GDM1 (cell line): Measurements from ENCODE around the gene HSPB8.
"Not testable (repeated sequence)": the region's sequence is repeated elsewhere in the genome, so short reads cannot be mapped to it uniquely, and the experiment has no call there.

Experiments
- DNase-seq: peaks from one replicate; lab custom pipeline; 2025; lab: John Stamatoyannopoulos, UW

Gene HSPB8

GRCh38 chr12:119206348-119207062 lies 27.8 kb downstream of the HSPB8 start:
- no peak for DNase-seq

- no peak for DNase-seq
Observed at GRCh38 chr12:119207063-119207560, 28.4 kb downstream of the HSPB8 start.

DNA sequence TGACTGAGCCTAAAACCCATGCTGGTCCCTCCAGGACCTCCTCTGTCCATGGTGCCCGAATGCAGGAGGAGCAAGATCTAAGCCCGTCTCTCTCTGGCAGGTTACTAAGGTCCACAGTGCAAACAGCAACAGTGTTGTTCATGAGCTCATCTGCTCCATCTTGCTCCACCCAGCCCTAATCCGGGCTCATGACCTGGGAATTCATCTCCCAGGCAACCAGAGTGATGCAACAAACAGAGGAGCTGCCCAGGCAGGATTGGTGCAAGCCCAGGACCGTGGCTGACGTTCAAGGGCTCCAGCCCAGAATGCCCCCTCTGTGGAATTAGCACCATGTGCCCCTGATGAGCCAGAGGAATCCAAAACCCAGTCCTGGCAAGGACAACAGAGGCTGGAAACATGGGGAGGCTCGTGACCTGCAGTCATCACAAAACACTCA lies 29.9 kb downstream of the HSPB8 start:
- no peak for DNase-seq

GRCh38 chr12:119211884-119212283 lies 33.2 kb downstream of the HSPB8 start:
- no peak for DNase-seq

- no peak for DNase-seq
Observed at GRCh38 chr12:119216084-119216483, 37.4 kb downstream of the HSPB8 start.

DNA sequence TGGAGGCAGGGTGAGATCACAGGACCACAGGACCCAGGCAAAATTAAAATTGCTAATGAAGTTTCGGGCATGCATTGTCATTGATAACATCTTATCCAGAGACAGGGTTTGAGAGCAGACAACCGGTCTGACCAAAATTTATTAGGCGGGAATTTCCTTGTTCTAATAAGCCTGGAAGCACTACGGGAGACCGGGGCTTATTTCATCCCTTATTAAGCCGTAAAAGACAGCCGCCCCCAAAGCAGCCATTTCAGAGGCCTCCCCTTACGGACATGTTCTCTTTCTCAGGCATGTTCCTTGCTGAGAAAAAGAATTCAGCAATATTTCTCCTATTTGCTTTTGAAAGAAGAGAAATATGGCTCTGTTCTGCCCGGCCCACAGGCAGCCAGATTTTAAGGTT lies 40.1 kb downstream of the HSPB8 start:
- not testable (repeated sequence) for DNase-seq

DNA sequence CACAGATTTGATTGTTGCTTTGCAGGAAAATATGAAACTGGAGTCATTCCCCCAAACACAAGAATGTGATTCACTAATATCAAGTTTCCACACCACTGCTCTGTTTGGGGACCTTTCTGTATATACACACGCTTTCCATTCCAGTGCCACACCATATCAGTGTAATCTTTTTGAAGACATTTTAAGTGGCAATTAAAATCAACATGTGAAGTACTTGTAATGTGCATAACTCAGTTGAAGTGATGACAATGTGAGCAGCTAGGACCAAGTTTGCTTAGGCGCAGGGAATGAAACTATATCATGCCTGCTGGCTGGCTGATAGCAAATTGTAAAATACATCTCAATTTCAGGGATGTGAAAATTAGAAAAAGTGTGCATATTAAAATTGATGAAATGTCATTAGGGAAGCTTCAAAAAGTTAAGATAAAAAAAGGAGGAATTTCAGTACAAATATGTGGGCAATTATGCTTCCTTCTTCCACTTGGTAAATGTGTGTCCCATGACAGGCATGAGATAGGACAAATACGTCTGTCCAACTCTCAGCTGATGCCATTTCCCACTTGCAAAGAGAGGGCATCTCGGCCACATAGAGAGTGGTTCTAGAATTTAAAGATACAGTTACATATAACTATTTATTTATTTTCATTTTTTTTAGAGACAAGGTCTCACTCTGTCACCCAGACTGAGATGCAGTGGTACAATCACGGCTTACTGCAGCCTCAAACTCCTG lies 43.7 kb downstream of the HSPB8 start:
- no peak for DNase-seq

- no peak for DNase-seq
Observed at GRCh38 chr12:119225454-119225853, 46.7 kb downstream of the HSPB8 start.

DNA sequence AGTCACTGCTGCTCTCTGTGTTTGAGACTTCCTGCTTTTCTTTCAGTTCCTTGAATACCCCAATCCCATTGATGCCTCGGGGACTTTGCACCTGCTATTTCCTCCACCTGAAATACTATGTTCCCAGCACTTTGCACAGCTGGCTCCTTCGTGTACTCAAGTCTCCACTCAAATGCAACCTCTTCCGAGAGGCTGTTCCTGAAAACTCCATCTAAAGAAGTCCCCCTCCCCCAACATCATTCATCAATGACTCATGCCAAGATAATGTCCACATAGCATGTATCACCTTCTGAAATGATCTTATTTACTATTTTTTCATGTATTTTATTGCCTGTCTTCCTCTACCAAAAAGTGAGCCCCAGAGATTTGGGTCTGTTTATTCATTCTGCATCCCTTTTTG lies 48.6 kb downstream of the HSPB8 start:
- DNase-seq = no peak

DNA sequence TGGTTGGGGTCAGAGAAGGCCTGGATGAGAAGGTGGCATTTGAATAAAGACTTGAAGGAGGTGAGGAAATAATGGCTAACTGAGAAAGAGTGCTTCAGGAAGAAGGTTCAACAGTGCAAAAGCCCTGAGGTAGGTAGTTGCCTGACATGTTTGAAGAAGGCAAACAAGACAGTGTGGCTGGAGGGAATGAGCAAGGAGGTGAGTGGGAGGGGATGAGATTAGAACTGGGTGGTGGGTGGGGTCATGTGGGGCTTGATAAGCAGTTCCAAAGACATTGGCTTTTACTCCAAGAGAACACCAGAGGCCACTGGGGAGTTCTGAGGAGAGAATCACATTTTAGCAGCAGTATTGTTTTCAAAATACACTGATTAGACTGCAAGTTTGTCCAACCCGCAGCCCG lies 50.5 kb downstream of the HSPB8 start:
- DNase-seq = no peak

DNA sequence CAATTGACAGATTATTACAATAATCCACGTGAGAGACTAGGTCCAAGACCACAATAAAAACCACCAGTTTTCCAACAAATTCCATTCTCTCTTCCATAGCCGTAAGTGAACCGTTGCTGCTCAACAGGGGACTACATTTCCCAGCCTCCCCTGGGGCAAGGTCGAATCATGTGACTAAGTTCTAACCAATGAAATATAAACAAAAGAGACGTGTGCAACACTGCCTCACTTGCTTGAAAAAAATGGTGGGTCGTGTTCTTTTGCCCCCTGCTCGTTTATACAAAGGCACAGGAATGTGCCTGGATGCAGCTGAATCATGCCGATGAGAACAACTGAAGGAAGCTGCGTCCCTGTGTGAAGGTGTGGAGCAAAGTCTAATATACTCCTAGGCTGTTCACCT lies 51.1 kb downstream of the HSPB8 start:
- DNase-seq = no peak

DNA sequence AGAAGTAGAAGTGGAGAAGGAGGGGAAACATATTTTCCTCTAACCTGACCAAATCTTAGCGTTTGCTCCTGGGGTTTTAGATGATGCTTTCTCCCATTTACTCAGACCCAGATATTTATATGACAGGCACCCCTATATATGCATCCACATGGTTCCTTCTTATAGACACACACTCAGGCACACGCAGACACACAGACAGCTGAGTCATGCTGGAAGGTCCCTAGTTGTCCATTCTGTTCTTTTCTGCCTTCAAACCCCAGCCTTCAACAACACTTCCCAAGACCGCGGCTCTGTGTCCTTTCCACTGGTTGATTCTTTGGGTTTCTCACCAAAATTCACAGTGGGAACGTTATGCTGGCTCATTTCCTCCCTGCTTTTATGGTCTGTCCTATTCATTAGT lies 52.1 kb downstream of the HSPB8 start:
- DNase-seq = no peak

DNA sequence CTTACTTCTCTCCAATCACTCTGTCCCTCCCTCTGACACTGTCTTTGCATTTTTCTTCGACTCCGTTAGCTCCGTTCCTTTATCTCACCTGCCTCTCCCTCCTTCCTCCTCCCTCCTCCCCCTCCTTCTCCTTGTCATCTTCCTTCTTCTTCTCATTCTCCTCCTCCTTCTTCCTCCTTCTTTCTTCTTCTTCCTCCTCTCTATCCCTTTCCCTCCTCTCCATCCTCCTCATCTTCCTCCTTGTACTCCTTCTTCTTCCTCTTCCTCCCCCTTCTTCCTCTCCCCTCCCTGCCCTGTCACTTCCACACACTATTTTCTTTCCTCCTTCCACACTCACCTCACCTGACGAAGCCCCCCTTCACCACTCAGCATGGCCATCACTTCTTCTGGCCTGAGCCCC lies 53.0 kb downstream of the HSPB8 start:
- no peak for DNase-seq

DNA sequence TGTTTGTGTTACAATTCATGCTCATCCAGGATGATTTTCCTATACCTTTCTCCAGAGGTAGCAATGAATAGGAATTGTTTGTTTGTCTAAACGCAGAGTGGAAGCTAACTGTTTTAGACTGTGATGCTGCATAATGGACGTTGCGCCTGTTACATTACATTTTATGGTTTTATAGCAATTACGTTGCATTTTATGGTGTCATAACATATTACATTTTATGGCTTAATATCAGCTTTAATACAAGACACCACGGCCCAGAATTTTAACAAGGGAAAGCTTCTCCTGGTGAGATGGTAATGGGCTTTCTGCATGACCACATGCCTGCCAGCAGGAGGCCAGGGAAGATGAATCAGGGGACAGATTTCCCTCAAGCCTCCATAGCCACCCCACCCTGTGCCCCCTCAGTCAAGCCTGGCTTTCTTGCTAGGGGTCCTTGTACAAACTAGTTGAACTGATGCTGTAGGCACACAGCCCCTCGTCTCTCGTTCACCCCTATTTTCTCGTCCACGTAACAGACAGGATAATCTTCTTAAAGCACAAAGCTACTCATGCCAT lies 56.5 kb downstream of the HSPB8 start:
- DNase-seq = no peak

DNA sequence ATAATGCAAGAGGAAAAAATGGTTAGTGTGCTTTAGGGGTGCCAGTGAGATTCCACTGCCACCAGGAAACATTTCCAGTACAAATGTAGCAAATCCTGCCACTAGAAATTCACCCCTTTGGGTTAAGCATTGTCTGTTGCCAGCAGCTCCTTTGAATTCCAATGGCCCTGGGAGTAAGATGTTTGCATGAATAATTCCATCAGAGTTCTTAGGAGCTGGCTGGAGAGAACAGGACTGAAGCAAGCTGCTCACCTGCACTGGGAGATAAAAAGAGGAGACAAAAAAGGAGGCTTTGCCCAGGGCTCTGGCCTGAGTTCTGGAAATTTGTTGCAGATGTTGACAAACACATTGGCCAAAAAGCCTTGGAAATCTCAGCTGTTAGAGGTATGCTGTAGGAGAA lies 57.6 kb downstream of the HSPB8 start:
- DNase-seq = no peak

GRCh38 chr12:119239040-119239439 lies 60.3 kb downstream of the HSPB8 start:
- no peak for DNase-seq

- DNase-seq = no peak
Observed at GRCh38 chr12:119241049-119241448, 62.3 kb downstream of the HSPB8 start.

DNA sequence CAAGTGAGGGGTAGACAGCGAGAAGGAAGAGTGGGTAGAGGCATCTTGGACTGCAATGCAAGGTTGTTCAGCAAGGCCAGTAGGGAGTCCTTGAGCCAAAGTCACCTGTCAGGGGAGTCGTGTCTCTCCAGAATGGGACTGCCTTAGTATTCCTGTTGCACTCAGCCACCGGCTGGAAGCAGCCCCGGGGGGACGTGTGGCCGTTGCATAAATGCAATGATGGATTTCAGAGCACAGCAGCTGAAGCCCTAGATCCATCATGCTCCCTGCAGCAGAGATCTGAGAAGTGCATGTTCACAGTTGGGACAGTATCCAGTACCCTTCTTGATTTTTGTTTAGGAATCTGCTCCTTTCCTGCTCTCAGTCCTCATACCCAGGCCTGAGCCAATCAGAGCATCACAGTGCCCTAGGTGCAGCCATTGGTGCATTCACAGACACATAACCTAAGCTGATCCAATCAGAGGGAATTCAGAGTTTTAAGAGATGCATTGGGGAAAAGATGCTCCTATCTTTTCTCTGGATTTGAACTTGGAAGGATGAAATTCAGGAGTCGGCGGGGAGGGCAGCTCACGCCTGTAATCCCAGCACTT lies 62.9 kb downstream of the HSPB8 start:
- no peak for DNase-seq
